HG03064 (cell line): ENCODE measurements around the gene RIOK3.
A peak's percentile ranks its signal among the peaks of the same experiment; 100 is the strongest.
"Not testable (repeated sequence)": the region's sequence is repeated elsewhere in the genome, so short reads cannot be mapped to it uniquely, and the experiment has no call there.

Experiments
- ATAC-seq: cut with Tn5 transposase; IDR thresholded peaks from one replicate; pipeline ENCODE4 v1.9.1; 2021; ENCODE audit warnings: low read depth; ENCODE audit not compliant: unreplicated experiment

RIOK3 gene

GRCh38 chr18:23452728-23453679 is at the start of gene RIOK3:
RIOK3 (plus strand) TSS chr18:23453287; CDS start chr18:23453440, 153 bp downstream.
- peak; percentile 89 for ATAC-seq

DNA sequence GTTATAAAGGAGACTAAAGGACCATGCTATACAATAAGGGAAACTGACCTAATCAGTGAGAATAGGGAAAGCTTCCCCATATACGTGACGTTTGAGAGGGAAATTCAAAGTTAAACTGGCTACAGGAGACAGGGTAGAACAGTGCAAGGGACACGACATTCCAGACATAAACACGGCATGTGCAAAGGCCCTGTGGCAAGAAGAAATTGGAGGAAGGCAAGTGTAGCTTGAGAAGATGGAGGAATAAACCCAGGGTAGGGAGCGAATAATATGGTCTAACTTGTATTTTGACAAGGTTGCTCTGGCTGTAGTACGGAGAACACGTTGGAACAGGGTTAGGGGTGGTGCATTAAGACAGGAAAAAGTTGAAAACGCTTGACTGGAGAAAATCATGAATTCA is 49.8 kb upstream of the RIOK3 start:
- ATAC-seq = no peak

GRCh38 chr18:23405636-23406035 is 47.5 kb upstream of the RIOK3 start:
- ATAC-seq = no peak

DNA sequence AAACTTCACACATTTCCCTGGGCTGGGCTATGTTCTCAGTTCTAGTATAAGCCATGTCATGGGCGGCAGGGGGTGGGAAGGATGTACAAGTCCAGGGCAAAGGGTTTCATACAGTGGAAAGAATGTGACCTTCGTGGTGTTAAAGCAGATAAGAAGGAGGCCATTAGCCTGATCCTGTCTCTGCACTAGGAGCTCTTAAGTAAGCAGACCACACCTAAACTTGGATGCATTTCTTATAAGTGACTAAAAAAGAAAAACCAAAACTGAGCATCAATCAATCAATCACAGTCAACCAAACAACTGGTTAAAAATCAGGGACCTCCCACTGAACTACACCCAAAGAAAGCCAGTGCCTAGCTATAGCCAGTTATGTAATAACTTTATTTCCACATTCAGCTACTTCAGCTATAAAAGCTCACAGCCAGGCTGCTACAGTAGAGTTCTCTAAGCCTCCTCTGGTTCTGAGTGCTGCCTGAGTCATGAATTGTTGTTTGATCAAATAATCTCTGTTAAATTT is 46.8 kb upstream of the RIOK3 start:
- ATAC-seq = no peak

DNA sequence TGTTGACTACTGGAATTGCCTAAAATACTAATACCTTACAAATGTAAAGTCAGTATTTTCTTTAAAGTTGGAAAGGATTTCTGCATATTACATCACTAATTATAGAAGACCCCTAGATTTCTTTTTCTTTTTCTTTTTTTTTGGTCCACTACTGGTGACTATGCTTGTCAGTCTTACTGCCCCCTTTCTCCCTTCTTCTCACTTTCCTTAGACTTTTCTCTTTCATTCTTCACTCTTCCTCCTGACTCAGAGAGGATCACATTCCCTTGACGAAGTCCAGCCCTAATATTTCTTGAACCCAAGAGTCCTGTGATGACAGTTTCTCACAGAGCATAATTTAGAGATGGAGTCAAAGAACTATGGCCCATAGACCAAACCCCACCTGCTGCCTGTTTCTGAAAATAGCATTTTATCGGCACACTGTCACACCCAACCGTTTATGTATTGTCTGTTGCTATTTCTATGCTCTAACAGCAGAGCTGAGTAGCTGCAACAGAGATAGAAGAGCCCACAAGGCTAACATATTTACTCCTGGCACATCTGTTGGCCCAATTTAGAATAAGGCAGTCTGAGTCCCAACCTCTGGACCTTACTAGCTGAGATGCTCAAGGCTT is 40.6 kb upstream of the RIOK3 start:
- ATAC-seq = no peak

- ATAC-seq = no peak
Observed at GRCh38 chr18:23415515-23415914, 37.6 kb upstream of the RIOK3 start.

DNA sequence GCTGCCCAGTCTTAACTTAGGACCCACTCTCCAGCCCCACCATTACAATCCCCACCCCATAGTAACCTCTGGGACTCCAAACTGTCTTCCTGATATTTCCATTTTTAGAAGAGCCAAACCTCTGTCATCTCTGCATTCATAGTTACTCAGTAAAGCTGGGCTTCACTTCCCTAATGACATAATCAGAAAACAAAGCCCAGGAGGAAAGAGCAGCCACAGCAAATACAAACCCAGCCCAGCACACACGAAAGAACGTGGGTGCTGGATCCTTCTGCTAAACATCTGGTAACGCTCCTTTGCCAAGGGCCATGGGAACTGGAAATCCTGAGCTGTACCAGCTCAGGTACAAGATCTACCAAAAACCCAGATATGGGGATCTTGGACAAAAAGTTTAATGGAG is 36.8 kb upstream of the RIOK3 start:
- no peak for ATAC-seq

DNA sequence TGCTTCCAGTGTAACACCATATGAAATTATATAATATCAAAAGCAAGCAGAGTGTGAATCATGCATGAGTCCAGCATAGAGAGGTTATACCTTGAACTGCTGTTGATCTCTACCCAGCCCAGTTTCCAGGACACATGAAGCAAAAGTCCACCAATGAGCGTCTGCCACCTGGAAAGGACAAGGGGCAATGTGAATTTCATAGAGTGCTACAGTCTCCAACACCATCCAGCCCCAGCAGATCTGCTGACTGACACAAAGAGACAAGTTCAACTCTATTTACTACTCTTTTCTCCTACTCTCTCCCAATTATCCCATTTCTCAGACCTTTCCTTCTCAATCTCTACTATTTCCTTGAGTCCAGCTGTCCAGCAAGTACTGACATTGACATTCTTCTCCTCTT is 31.8 kb upstream of the RIOK3 start:
- no peak for ATAC-seq

GRCh38 chr18:23422751-23423418 is 30.2 kb upstream of the RIOK3 start:
- peak; percentile 91 for ATAC-seq

DNA sequence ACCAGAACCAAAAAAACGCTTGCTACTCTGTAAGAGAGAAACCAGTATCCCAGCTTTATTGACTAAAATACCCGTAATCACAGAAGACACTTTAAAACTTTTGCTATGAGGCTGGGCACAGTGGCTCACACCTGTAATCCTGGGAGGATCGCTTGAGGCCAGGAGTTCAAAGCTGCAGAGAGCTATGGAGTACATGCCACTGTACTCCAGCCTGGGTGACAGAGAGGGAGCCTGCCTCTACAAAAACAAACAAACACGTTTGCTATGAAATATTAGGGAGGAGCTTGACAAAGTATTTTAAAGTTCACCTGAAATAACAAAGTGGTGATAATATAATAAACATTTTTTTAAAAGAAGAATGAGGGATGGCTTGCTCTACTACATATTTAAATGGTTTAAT is 28.5 kb upstream of the RIOK3 start:
- ATAC-seq = no peak

GRCh38 chr18:23428821-23429220 is 24.3 kb upstream of the RIOK3 start:
- ATAC-seq = no peak

DNA sequence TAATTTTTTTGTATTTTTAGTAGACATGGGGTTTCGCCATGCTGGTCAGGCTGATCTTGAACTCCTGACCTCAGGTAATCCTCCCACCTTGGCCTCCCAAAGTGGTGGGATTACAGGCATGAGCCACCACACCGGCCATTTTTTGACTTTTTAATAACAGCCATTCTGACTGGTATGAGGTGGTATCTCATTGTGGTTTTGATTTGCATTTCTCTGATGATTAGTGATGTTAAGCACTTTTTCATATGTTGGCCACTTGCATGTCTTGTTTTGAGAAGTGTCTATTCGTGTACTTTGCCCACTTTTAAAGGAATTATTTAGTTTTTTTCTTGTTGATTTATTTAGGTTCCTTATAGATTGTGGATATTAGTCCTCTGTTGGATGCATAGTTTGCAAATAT is 23.5 kb upstream of the RIOK3 start:
- ATAC-seq = not testable (repeated sequence)

- ATAC-seq = no peak
Observed at GRCh38 chr18:23433360-23433759, 19.7 kb upstream of the RIOK3 start.

GRCh38 chr18:23437357-23438045 is 15.6 kb upstream of the RIOK3 start:
- no peak for ATAC-seq

DNA sequence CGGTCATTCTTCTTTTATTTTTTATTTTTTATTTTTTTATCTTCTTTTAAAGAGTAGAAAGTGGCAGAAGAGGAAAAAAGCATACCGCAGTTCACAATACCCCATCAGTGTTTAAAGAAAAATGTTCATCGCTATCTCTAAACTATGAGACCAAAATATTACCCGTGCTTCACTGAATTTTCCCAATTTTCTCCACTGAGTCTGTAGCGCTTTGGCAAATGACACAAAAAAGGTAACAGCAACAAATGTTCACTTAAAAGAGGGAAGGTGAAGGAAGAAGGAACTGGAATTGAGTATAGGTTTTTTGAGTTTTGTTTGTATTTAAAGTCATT is 15.1 kb upstream of the RIOK3 start:
- ATAC-seq = no peak

DNA sequence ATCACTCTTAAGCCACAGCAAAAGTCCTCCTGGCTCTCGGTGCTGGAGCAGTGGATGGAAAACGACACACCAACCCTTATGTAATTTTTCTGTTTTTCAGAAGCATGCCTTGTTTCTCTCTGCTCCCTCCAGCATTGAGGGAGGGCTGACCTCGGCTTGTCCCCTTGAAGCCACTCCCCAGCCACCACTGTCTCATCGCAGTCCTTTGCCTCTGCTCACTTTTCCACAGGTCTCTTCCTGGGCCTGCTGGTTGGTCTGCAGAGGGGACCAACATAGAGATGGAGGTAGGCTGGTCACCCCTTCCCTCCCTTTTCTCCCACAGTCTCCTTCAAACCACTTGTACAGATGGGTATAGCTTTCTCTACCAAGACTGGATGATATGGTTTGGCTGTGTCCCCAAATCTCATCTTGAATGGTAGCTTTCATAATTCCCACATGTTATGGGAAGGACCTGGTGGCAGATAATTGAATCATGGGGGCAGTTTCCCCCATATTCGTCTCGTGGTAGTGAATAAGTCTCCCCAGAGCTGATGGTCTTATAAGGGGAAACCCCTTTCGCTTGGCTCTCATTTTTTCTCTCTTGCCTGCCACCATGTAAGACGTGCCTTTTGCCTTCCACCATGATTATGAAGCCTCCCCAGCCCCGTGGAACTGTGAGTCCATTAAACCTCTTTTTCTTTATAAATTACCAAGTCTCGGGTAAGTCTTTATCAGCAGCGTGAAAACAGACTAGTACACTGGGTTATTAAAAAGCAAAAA is 14.3 kb upstream of the RIOK3 start:
- no peak for ATAC-seq

- no peak for ATAC-seq
Observed at GRCh38 chr18:23440131-23440530, 13.0 kb upstream of the RIOK3 start.

GRCh38 chr18:23442958-23443357 is 10.1 kb upstream of the RIOK3 start:
- ATAC-seq = no peak

DNA sequence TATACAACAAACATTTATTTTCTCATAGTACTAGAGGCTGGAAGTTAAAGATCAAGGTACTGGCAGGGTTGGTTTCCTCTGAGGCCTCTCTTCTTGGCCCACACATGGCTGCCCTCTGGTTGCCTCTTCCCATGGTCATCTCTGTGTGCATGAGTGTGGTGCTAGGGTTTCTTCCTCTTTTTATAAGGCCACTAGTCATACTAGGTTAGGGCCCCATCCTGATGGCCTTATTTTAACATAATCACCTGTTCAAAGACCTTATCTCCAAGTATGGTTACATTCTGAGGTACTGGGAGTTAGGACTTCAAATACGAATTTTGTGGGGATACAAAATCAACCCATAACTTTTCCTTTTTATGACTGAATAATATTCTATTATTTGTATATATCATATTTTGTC is 4.8 kb upstream of the RIOK3 start:
- ATAC-seq = no peak

GRCh38 chr18:23450022-23450421 is 3.1 kb upstream of the RIOK3 start:
- no peak for ATAC-seq
